Upper lobe of left lung (tissue), 4 donors: Measurements from ENCODE around the gene RAPGEF1.

Experiments
- CTCF ChIP-seq, 6 experiments: fragments of 450-650 bp in 4 of 6; fragments of 200-600 bp in 2 of 6; sonication (generic) in 2 of 6; IDR thresholded peaks; one replicate each; pipeline ENCODE4 v1.5.1; 2016 to 2019; ENCODE audit warnings: antibody characterized with exemption in 6 of 6
- EP300 ChIP-seq, 4 donors: sonication (generic); formaldehyde crosslinking; IDR thresholded peaks; one replicate each; pipeline ENCODE4 v1.5.1; 2017; ENCODE audit warnings: antibody characterized with exemption in 4 of 4, control low read depth in 2 of 4
- POLR2A ChIP-seq, 4 donors: fragments of 450-650 bp; IDR thresholded peaks; one replicate each; pipeline ENCODE4 v1.5.1; 2016 to 2017; ENCODE audit warnings: antibody characterized with exemption in 4 of 4, mild to moderate bottlenecking in 2 of 4

GRCh38 chr9:131722255-131722654 lies 17.6 kb downstream of the RAPGEF1 start:
- TF ChIP-seq POLR2A (IDR thresholded peaks at IDR 0.05): no peak
- peak in 1 of 6 experiments; percentile 4 for TF ChIP-seq CTCF (IDR thresholded peaks at IDR 0.05)
- no peak for TF ChIP-seq EP300 (IDR thresholded peaks at IDR 0.05)
